Liver (tissue), 9 donors: ENCODE data around the gene GCN1. TPM values are rescaled to one million over a fixed set of nuclear protein-coding genes. Genes with fewer than 3 reads are reported as not detected.

Experiments used
- DNase-seq: peaks from one replicate; pipeline ENCODE4 v3.0.0-alpha.2; 2017; ENCODE audit warnings: low spot score
- H3K27ac ChIP-seq, 2 donors: one replicate each; pipeline ENCODE4 v1.7.0; 2013; ENCODE audit warnings: inconsistent platforms in 2 of 2, low read length in 2 of 2, control low read depth in 1 of 2, low read depth in 1 of 2, mild to moderate bottlenecking in 1 of 2
- H3K27me3 ChIP-seq, 4 donors: one replicate each; pipeline versions ENCODE4 v1.6.1 to v1.7.0; 2013; ENCODE audit warnings: low read length in 3 of 4, inconsistent platforms in 1 of 4, mild to moderate bottlenecking in 1 of 4, moderate library complexity in 1 of 4; ENCODE audit not compliant: control insufficient read depth in 4 of 4, insufficient read depth in 4 of 4
- H3K36me3 ChIP-seq, 4 donors: one replicate each; pipeline versions ENCODE4 v1.6.1 to v1.7.0; 2013; ENCODE audit warnings: low read length in 3 of 4, mild to moderate bottlenecking in 3 of 4, low read depth in 1 of 4, moderate library complexity in 1 of 4; ENCODE audit not compliant: control insufficient read depth in 4 of 4, insufficient read depth in 3 of 4
- H3K4me1 ChIP-seq, 4 donors: one replicate each; pipeline versions ENCODE4 v1.6.1 to v1.7.0; 2013; ENCODE audit warnings: low read length in 3 of 4, mild to moderate bottlenecking in 3 of 4, moderate library complexity in 1 of 4; ENCODE audit not compliant: control insufficient read depth in 4 of 4, insufficient read depth in 4 of 4
- H3K4me3 ChIP-seq, 3 donors: one replicate each; pipeline versions ENCODE4 v1.6.1 to v1.7.0; 2013; ENCODE audit warnings: low read length in 3 of 3, control low read depth in 1 of 3, low read depth in 1 of 3, mild to moderate bottlenecking in 1 of 3
- H3K9ac ChIP-seq, 2 donors: one replicate each; pipeline ENCODE4 v1.7.0; 2013; ENCODE audit warnings: low read length in 2 of 2, mild to moderate bottlenecking in 2 of 2, moderate library complexity in 2 of 2, control low read depth in 1 of 2, low read depth in 1 of 2
- H3K9me3 ChIP-seq, 4 donors: one replicate each; pipeline versions ENCODE4 v1.6.1 to v1.7.0; 2013; ENCODE audit warnings: low read length in 3 of 4; ENCODE audit not compliant: control insufficient read depth in 4 of 4
- ATF3 ChIP-seq: IDR thresholded peaks from 2 replicates; pipeline ENCODE4 v1.6.1; 2016; ENCODE audit warnings: antibody characterized with exemption
- CTCF ChIP-seq: fragments of 150-350 bp; IDR thresholded peaks from 2 replicates; pipeline ENCODE4 v1.5.1; 2017; ENCODE audit warnings: improper control_type of control experiment, low read depth, low read length; ENCODE audit not compliant: missing input control
- FOXA1 ChIP-seq: IDR thresholded peaks from 2 replicates; pipeline ENCODE4 v1.6.1; 2016; ENCODE audit warnings: antibody characterized with exemption
- HNF4A ChIP-seq, 2 donors: conservative IDR thresholded peaks; 2 replicates each; pipeline ENCODE4 v1.6.1; 2016; ENCODE audit warnings: antibody characterized with exemption in 2 of 2, mild to moderate bottlenecking in 2 of 2
- HNF4G ChIP-seq: IDR thresholded peaks from 2 replicates; pipeline ENCODE4 v1.6.1; 2016; ENCODE audit warnings: antibody characterized with exemption
- JUND ChIP-seq, 2 donors: IDR thresholded peaks; 2 replicates each; pipeline ENCODE4 v1.6.1; 2016; ENCODE audit warnings: antibody characterized with exemption in 2 of 2
- RAD21 ChIP-seq, 2 donors: IDR thresholded peaks; 2 replicates each; pipeline ENCODE4 v1.6.1; 2016; ENCODE audit warnings: antibody characterized with exemption in 2 of 2, mild to moderate bottlenecking in 2 of 2
- RXRA ChIP-seq, 2 donors: IDR thresholded peaks; 2 replicates each; pipeline ENCODE4 v1.6.1; 2017 to 2018; ENCODE audit warnings: antibody characterized with exemption in 2 of 2, mild to moderate bottlenecking in 1 of 2
- TAF1 ChIP-seq: conservative IDR thresholded peaks from 2 replicates; pipeline ENCODE4 v1.6.1; 2016; ENCODE audit warnings: antibody characterized with exemption, mild to moderate bottlenecking
- YY1 ChIP-seq: IDR thresholded peaks from 2 replicates; pipeline ENCODE4 v1.6.1; 2016; ENCODE audit warnings: antibody characterized with exemption, mild to moderate bottlenecking
- ZBTB33 ChIP-seq: IDR thresholded peaks from 2 replicates; pipeline ENCODE4 v1.6.1; 2016; ENCODE audit warnings: antibody characterized with exemption
- WGBS: extraction: QIAGEN DNeasy Blood & Tissue Kit; methylation state at CpG from one replicate; pipeline ENCODE4 v1.1.7; 2013; 5-methylcytosine and 5-hydroxymethylcytosine counted together
- polyA plus RNA-seq, 2 donors: library from polyadenylated mRNA; stranded (reverse) in 1 of 2; unstranded in 1 of 2; fragments of 200-250 nt in 1 of 2; fragments of >200 nt in 1 of 2; fragmentation: Nextera tagmentation in 1 of 2; extraction: Ambion mirVana in 1 of 2; gene quantifications; one replicate each; pipeline versions ENCODE4 v1.2.1 to v1.2.3, GENCODE V29; 2013 to 2015
- total RNA-seq, 2 donors: library from RNA; depleted of rRNA; stranded (reverse); fragments of >200 nt; gene quantifications; one replicate each; pipeline ENCODE4 v1.2.3, GENCODE V29; 2014
- donor health status: healthy.
- donor health status: healthy.
- donor health status: healthy.
- donor health status: healthy.
- donor health status: healthy.

GCN1 gene
- total and polyA plus RNA-seq, 4 donors = 7.3 to 78.6 (median 25.8) TPM

GRCh38 chr12:120228041-120228290 lies 33.5 kb upstream of the GCN1 start:
- Histone ChIP-seq H3K9ac (peak overlapping the region in 1 of 2 donors; percentile 80), H3K4me1 (peaks cover 19 to 72% (median 65%) of the 10 kb centered on the region in 4 donors), H3K4me3 (peak overlapping the region in 2 of 3 donors; percentile 8 to 36), H3K9me3 (no peaks in the 10 kb centered on the region), H3K36me3 (peaks cover 0 to 5% (median under 1%) of the 10 kb centered on the region in 4 donors), H3K27me3 (no peaks in the 10 kb centered on the region), H3K27ac (peak overlapping the region; percentile 79 to 92)
- TF ChIP-seq RXRA (IDR thresholded peaks at IDR 0.05) (no peak), TAF1 (peak; percentile 37)
- no peak for DNase-seq
- 26% methylated on average over 3 of the region's 3 CpGs for WGBS

- peak; percentile 77 for TF ChIP-seq TAF1
- TF ChIP-seq HNF4A (conservative IDR thresholded peaks at IDR 0.05) = peak; percentile 61
- TF ChIP-seq YY1 = no peak
- peak; percentile 45 for TF ChIP-seq HNF4G
- TF ChIP-seq RAD21 (IDR thresholded peaks at IDR 0.05) = no peak
- TF ChIP-seq JUND (IDR thresholded peaks at IDR 0.05) = no peak
- WGBS = 60% methylated on average over 8 of the region's 8 CpGs
- Histone ChIP-seq H3K36me3 (peaks cover 0 to 5% (median 2%) of the 10 kb centered on the region in 4 donors), H3K9me3 (no peaks in the 10 kb centered on the region), H3K4me3 (peak overlapping the region in 2 of 3 donors; percentile 8 to 36), H3K27me3 (no peaks in the 10 kb centered on the region), H3K4me1 (peaks cover 19 to 69% (median 64%) of the 10 kb centered on the region in 4 donors), H3K27ac (peak overlapping the region; percentile 79 to 92), H3K9ac (peak overlapping the region; percentile 23 to 80)
- no peak for DNase-seq
Measured at GRCh38 chr12:120227233-120228040, 32.9 kb upstream of the GCN1 start.

GRCh38 chr12:120225852-120226640 lies 31.5 kb upstream of the GCN1 start:
- H3K36me3 ChIP-seq = peaks cover 1 to 19% (median 9%) of the 10 kb centered on the region in 4 donors
- 69% methylated on average over 13 of the region's 13 CpGs for WGBS
- no peak overlapping the region for H3K9ac ChIP-seq
- no peaks in the 10 kb centered on the region for H3K9me3 ChIP-seq
- H3K4me3 ChIP-seq = no peak overlapping the region
- peaks cover 17 to 57% (median 51%) of the 10 kb centered on the region in 4 donors for H3K4me1 ChIP-seq
- no peak for DNase-seq
- TF ChIP-seq HNF4A (conservative IDR thresholded peaks at IDR 0.05) (peak; percentile 67 to 69), CTCF (no peak)
- H3K27ac ChIP-seq = no peak overlapping the region
- H3K27me3 ChIP-seq = no peaks in the 10 kb centered on the region

GRCh38 chr12:120225200-120225558 lies 30.7 kb upstream of the GCN1 start:
- H3K36me3 ChIP-seq = peaks cover 3 to 28% (median 15%) of the 10 kb centered on the region in 4 donors
- H3K4me3 ChIP-seq = no peak overlapping the region
- TF ChIP-seq YY1 = no peak
- TF ChIP-seq ZBTB33 = no peak
- TF ChIP-seq FOXA1 = no peak
- no peak for TF ChIP-seq RAD21 (IDR thresholded peaks at IDR 0.05)
- TF ChIP-seq HNF4G = no peak
- no peak for TF ChIP-seq TAF1
- no peak for TF ChIP-seq ATF3
- H3K9ac ChIP-seq = no peak overlapping the region
- H3K4me1 ChIP-seq = peaks cover 13 to 51% (median 44%) of the 10 kb centered on the region in 4 donors
- no peak for DNase-seq
- 72% methylated on average over 9 of the region's 9 CpGs for WGBS
- no peaks in the 10 kb centered on the region for H3K9me3 ChIP-seq
- H3K27me3 ChIP-seq = no peaks in the 10 kb centered on the region
- no peak overlapping the region for H3K27ac ChIP-seq
